Endothelial cell of hepatic sinusoid (primary cell): ENCODE results near the gene VRK1.
"Not testable (repeated sequence)": the region's sequence is repeated elsewhere in the genome, so short reads cannot be mapped to it uniquely, and the experiment has no call there.

Experiments used
- in situ Hi-C: cut with HindIII; loops from 2 replicates; pipeline ENCODE4 v1.10.0; 2017; ENCODE audit warnings: low sequenced_read_pairs

VRK1 gene, protein sequence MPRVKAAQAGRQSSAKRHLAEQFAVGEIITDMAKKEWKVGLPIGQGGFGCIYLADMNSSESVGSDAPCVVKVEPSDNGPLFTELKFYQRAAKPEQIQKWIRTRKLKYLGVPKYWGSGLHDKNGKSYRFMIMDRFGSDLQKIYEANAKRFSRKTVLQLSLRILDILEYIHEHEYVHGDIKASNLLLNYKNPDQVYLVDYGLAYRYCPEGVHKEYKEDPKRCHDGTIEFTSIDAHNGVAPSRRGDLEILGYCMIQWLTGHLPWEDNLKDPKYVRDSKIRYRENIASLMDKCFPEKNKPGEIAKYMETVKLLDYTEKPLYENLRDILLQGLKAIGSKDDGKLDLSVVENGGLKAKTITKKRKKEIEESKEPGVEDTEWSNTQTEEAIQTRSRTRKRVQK

DNA sequence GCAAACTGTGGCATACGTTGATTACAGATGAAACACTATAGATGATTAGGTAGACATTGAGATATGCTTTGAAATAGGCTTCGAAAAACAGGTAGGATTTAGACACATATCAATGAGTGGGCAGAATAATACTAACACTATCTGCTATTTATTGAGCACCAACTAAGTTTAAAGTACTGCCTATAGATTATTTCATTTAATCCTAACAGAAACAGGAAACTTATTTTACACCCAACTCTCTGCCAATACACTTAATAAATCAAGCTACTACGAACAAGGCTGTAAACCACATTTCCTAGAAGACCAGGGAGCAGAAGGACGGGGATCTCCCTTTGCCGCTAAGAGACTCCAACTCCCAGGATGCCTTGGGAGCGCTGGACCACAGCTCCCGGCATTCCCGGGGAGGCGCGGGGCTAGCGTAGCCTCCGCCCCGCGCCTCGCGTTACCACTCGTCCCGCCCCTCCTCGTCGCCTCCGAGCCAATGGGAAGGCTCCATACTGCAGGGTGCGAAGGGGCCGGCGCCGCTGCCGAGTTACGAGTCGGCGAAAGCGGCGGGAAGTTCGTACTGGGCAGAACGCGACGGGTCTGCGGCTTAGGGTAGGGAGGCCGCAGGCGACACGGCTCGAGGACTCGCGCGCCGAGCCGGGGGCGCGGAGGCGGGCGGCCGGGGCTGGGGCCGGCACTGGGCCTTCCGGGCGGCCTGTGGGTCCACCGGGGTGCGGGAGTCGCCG lies at the start of gene VRK1:
TSS of gene VRK1 (plus strand) at position 532 of the 731 bp plus-strand sequence. CDS start 36,090 bp downstream, outside the sequence.
- in situ Hi-C loops, result no loop called here

DNA sequence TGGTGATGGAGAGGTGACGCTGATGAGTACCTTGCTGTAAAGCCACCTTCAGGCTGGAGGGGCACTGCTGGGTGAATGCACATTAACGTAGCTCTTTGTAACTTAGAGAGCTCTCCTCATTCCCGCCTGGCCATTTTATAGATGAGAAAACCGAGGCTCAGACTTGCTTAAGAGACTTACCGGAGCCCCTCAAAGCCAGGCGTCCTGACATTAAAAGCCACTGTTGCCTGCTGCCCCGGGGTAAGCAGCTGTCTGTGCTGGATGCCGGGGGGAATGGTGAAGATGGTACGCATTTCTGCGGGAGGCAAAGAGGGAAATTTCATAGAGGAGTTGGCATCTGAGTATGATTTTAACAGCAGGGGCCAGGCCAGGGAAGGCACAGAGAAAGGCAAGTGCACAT lies 49.6 kb upstream of the VRK1 start:
- in situ Hi-C loops, result no loop called here

DNA sequence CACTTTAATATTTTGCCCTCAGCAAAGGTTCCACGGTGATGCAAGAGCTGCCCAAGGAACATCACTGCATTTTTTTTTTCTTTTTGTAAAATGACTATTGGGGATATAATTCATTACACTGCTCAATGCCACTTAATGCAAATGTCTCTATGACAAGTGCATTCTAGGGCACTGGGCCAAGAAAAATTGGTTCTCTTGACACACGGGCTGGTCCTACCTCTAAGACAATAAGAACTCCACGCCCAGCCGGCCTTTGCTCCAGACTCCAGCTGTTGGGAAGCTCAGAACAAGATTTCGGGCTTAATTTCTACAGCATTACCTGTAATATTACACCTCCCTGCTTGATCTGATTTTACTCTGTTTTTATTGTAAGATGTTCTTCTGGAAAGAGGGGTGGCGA lies 48.8 kb upstream of the VRK1 start:
- in situ Hi-C loops, result no loop called here

DNA sequence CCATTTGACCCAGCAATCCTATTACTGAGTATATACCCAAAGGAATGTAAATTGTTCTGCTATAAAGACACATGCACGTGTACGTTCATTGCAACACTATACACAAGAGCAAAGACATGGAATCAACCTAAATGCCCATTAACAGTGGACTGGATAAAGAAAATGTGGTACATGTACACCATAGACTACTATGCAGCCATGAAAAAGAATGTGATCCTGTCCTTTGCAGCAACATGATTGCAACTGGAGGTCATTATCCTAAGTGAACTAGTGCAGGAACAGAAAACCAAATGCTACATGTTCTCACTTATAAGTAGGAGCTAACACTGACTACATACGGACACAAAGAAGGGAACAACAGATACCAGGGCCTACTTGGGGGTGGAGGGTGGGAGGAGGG lies 45.7 kb upstream of the VRK1 start:
- in situ Hi-C loops, result no loop called here

DNA sequence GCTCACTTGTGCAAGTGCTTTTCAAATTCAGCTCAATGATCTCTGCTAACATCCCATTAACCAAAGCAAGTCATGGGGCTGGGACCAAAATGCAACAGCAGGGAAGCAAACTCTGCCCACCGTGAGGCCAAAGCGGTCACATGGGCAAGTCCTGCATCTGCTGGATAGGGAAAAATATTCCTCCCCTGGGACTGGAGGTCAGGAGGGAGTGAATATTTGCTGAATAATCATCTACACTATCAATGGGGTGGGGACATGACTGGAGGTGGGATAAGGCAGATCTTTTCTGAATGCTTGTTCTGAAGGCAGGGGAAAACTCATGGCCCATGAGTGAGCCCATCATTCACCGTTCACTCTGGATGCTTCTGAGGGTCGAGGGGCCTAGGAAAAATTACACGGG lies 45.1 kb upstream of the VRK1 start:
- in situ Hi-C loops, result no loop called here

DNA sequence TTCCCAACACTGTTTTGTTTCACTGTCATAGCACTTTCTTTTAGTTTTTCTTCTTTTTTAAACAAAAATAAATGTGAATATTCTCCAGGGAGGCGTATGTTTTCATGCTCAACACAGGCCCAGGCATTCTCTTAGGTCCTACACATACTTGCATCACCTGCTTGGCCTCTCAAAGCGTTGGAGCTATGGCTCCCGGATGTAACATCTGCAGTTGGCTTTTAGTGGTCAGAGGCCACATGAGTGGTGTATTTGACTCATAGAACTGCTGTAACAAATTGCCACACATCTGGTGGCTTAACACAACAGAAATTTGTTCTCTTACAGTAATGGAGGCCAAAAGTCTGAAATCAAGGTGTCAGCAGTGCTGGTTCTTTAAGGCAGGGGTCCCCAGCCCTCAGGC lies 44.6 kb upstream of the VRK1 start:
- in situ Hi-C loops, result no loop called here

DNA sequence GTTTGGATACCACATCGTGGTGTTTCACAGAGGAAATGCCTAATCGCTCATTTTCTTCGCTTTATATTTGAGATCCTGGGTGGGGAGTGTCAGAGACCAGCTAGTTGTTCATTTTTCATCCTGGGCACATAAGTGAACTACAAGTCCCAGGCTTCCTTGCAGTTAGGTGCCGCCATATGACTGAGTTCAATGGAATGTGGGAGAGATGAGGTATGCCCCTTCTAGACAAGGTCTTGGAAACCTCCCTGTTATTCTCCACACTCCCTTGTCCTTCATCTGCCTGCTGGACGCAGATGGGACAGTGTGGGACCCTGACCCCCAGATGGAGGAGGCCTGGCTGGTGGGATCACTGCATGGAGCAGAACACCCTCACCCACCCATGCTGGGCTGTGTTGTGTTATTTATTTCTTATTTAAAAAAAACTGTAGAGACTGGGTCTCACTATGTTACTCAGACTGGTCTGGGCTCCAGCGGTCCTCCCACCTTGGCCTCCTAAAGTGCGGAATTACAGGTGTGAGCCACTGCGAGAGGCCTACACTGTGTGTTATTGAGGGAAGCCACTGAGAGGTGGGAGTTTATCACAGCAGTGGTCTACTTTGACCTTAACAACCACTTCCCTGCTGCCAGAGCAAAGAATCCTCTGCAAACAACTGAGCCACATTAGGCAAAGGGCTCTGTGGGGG lies 42.9 kb upstream of the VRK1 start:
- in situ Hi-C loops, result no loop called here

DNA sequence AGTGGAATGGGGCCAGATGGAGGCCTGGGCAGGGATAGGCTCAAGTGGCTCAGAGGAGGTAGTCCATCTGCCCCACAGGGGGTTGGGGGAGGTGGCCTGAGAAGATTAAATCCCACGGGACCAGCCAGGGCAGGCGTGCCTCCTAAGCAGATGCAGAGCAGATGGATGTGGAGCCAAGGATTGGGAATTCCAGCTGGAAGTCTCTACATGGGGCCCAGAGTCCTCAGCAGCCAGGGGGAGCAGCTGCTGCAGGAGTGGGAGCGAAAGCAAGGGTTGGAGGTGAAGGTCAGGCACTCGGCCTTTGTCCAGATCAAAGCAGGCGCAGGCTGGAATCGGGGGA lies 42.4 kb upstream of the VRK1 start:
- in situ Hi-C loops, result no loop called here

DNA sequence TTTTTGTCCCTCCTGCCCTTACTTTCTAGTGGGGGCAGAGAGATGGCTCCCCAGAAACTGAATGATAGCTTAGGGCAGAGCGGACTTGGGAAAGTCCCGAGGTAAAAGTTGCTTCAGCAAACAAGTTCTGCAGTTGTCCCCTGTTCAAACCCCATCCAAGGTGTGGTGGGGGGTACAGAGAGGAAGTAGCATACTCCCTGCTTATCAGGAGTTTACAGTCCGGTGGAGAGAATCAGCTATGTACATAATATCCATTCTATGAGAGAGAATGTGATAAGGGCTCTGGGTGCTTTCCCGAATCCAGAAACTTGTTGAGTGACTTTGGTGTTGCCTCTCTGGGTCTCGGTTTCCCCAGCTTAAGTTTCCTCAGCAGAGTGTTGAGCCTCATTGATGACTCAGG lies 40.4 kb upstream of the VRK1 start:
- in situ Hi-C loops, result no loop called here

DNA sequence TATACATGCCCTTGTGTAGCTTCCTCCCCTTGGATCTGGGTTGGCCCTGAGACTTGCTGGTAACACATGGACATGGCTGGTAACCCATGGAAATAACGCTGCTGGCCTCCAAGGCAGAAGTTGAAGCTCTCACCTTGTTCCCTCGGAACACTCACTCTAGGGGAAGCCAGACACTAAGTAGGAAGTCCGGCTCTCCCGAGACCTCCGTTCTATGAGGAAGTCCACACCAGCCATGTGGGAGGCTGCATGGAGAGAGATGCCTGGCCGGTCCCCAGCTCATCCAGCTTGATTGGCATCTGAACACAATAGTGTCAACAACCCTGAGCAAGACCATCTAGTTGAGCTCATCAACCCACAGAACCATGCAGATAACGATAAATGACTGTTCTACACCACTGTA lies 39.7 kb upstream of the VRK1 start:
- in situ Hi-C loops, result no loop called here

DNA sequence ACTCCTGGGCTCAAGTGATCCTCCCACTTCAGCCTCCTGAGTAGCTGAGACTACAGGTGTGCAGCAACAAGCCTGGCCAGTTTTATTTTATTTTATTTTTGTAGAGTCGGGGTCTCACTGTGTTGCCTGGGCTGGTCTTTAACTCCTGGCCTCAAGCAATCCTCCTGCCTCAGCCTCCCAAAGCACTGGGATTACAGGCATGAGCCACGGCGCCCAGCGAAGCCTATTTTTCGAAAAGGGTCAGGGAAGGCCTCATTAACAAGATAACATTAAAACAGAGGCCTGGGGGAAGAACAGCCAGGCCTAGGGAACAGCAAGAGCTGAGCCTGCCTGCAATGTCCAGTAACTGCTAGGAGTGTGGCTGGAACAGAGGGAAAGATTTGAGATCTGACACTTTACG lies 36.1 kb upstream of the VRK1 start:
- in situ Hi-C loops, result loop anchor here (5.0 kb wide), 2 partner anchors 66 to 84 kb away; no protein-coding TSS in a partner anchor

DNA sequence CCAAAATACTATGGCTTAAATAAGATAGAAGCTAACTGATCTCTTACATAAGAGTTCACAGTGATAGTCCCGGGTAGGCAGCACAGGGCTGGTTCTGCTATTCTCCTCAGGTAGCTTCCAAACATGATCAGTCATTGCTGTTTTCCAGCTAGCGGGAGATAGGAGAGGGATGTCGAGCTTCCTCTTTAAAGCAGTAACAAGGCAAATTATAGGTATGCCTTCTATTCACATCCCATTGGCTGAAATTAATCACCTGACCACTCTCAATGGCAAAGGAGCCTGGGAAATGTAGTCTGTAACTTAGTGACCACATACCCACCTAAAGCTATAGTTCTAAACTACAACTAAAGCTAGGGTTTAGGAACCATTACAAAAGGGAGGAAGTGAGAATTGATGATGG lies 34.5 kb upstream of the VRK1 start:
- in situ Hi-C loops, result loop anchor here (5.0 kb wide), 2 partner anchors 65 to 85 kb away; no protein-coding TSS in a partner anchor

DNA sequence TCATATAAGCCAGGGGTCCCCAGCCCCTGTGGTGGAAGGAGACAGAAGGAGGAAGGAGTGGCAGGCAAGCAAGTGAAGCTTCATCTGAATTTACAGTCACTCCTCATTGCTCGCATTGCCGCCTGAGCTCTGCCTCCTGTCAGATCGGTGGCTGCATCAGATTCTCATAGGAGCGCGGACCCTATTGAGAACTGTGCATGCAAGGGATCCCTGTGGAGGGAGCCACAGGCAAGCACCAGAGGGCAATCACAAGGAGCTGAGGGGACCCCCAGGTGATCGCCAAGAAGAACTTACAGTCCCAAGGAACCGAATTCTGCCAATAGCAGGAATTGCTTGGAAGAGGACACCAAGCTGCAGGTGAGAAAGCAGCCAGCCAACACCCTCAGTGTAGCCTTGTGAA lies 33.2 kb upstream of the VRK1 start:
- in situ Hi-C loops, result loop anchor here (5.0 kb wide), 2 partner anchors 63 to 87 kb away; no protein-coding TSS in a partner anchor

DNA sequence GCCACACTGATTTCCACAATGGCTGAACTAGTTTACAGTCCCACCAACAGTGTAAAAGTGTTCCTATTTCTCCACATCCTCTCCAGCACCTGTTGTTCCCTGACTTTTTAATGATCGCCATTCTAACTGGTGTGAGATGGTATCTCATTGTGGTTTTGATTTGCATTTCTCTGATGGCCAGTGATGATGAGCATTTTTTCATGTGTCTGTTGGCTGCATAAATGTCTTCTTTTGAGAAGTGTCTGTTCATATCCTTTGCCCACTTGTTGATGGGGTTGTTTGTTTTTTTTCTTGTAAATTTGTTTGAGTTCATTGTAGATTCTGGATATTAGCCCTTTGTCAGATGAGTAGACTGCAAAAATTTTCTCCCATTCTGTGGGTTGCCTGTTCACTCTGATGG lies 32.0 kb upstream of the VRK1 start:
- in situ Hi-C loops, result not testable (repeated sequence)

DNA sequence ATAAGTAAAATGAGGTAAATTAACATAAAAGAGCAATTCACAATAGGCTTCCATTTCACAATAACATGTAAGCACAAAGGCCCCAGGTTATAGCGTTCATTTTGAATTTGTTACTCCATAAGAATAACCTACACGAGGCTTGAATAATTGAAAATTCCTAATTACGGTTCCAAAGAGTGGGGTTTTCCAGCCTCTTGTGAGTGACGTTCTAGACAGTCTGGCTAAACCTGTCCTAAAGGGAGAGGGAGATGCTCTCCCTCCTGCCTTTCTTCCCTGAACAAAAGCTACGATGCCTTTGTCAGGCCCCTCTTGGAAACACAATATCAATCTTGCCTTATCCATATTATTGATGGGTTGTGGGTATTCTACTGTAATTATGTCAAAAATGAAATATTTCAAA lies 24.3 kb upstream of the VRK1 start:
- in situ Hi-C loops, result no loop called here

DNA sequence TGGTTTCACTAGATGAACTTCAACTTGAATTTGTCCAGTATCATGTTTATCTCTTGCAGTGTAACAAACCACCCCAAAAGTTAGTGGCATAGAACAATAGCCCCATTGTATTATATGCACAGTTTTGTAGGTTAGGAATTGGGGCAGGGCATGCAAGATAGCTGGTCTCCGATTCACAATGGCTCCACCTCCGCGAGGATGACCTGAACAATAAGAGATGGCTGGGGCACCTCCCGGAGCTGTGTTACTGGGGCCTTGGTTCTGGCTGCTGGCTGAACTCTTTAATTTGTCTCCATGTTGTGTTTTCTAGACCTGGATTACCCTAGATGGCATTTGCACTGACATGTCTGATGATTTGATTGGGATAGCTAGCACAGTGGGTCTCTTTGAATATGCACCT lies 20.4 kb upstream of the VRK1 start:
- in situ Hi-C loops, result no loop called here

DNA sequence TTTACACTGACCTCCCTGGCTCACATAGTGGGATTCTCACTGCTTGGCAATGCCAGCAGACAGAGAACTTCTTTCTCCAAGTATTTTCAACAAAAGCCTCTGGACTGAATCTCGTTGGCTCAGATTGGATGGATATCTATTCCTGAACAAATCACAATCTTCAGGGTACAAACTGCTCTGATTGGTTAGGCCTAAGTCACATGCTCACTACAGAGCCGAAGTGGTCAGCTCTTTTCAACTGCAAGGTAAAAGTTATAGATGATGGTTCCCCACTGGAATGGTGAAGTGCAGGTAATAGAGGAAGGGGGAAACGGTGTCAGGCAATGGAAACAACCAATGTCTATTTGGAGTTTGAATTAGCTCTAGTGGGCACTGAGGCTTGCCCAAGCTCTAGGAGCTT lies 16.7 kb upstream of the VRK1 start:
- in situ Hi-C loops, result no loop called here

DNA sequence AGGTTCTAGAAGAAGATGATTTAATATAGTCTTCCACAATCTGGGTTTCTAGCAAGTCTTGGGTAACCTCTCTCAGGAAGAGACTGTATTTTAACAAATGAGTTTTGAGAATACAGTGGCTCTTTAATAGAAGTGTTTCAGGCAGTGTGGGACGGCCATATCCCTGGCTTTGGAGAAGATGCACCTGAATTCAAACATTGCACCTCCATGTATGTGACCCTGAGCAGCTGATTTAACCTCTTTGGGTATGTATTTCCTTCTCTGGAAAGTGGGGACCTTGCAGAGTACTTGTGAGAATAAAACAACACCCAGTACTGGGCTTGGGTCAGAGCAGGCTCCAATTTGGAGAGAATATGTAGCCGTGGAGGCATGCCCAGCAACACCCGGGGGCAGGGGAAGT lies 15.8 kb upstream of the VRK1 start:
- in situ Hi-C loops, result no loop called here

DNA sequence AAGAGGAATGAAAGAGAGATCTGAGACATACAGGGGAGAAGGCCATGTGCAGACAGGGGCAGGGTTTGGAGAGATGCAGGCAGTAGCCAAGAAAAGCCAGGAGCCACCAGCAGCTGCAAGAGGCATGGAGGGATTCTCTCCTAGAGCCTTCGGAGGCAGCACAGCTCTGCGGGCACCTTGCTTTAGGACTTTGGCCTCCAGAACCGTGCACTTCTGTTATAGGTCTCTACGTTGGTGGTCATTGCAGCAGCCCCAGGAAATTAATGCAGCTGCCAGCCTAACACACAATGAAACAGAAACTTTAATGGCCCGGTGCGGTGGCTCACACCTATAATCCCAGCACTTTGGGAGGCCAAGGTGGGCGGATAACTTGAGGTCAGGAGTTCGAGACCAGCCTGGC lies 14.7 kb upstream of the VRK1 start:
- in situ Hi-C loops, result no loop called here

DNA sequence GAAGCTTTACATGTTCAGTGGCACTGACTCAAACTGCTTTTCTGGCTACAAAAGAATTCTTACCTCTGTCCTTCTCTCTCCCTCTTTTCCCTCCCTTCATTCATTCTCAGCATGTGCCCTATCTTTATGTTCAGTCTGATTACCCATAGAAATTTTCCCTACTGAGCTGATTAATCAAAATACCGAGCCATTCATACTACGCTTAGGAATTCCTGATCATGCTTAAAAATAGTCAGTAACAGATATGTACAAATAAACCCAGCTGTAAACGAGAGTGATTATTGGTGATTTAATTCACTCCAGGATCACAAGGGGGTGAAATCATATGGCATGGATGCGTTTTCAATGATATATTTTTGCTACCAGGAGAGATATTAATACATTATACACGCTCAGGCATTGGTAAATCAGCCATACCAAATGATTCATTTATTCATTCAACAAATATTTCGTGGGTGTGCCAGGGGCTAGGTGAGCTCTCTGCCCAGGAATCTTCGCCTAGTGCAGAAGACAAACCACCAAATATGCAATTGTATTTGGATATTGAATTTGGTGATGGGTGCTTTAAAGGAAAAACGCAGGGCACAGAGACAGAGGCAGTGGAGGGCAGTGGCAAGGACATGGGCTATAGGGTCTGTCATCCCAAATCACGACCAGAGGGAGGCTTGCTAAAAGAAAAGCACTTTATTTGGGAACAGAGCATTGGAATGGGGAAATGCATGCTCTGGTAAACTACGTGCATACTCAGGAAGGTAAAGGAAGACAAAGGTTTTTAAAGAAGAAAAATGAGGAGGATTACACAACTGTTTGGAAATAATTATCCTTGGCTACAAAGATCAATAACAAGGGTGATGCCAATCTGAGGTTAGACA lies 13.9 kb upstream of the VRK1 start:
- in situ Hi-C loops, result no loop called here

DNA sequence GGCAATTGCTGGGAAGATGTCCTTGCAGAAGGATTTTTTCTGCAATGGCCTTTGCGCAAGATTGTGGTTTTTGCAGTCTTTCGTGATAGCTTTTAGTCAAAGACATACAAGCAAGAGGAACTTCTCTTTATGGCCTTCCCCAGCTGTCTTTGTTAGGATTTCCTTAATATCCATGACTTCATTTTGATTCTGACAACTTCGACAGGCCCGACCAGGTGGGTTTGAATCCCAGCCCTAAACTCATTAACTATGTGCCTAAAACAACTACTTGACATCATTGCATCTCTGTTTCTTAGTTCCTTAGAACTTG lies 13.3 kb upstream of the VRK1 start:
- in situ Hi-C loops, result no loop called here
